GM23248 (cell line): Measurements from ENCODE around the gene FRMD5. TPM values are rescaled to one million over a fixed set of nuclear protein-coding genes. Genes with fewer than 3 reads are reported as not detected.

Experiments
- DNase-seq: peaks from one replicate; pipeline ENCODE4 v3.0.0-alpha.2; 2015
- H2AFZ ChIP-seq: fragments of 200-600 bp; sonication (generic); 2 replicates; pipeline ENCODE4 v1.6.1; 2016; ENCODE audit warnings: antibody characterized with exemption
- H3F3A ChIP-seq: fragments of 200-600 bp; sonication (generic); 2 replicates; pipeline ENCODE4 v1.6.1; 2016; ENCODE audit warnings: mild to moderate bottlenecking, antibody characterized with exemption, mixed run types; ENCODE audit not compliant: insufficient read depth
- H3K27ac ChIP-seq: fragments of 200-600 bp; sonication (generic); 2 replicates; pipeline ENCODE4 v1.5.1; 2016; ENCODE audit warnings: mild to moderate bottlenecking
- H3K27me3 ChIP-seq: fragments of 200-600 bp; sonication (generic); replicated peaks from 2 replicates; pipeline ENCODE4 v1.6.1; 2016; ENCODE audit warnings: mild to moderate bottlenecking; ENCODE audit not compliant: insufficient read depth
- H3K36me3 ChIP-seq: fragments of 200-600 bp; sonication (generic); 2 replicates; pipeline ENCODE4 v1.6.1; 2016; ENCODE audit warnings: low read depth, mild to moderate bottlenecking
- H3K4me1 ChIP-seq: fragments of 200-600 bp; sonication (generic); 2 replicates; pipeline ENCODE4 v1.6.1; 2016; ENCODE audit warnings: mild to moderate bottlenecking; ENCODE audit not compliant: insufficient read depth
- H3K4me2 ChIP-seq: fragments of 200-600 bp; sonication (generic); one replicate; pipeline ENCODE4 v1.6.1; 2016; ENCODE audit warnings: mild to moderate bottlenecking; ENCODE audit not compliant: unreplicated experiment
- H3K4me3 ChIP-seq: fragments of 200-600 bp; sonication (generic); 2 replicates; pipeline ENCODE4 v1.5.1; 2016; ENCODE audit warnings: mild to moderate bottlenecking
- H3K79me2 ChIP-seq: fragments of 200-600 bp; sonication (generic); 2 replicates; pipeline ENCODE4 v1.6.1; 2016; ENCODE audit warnings: mild to moderate bottlenecking; ENCODE audit not compliant: insufficient read depth
- H3K9ac ChIP-seq: fragments of 200-600 bp; sonication (generic); 2 replicates; pipeline ENCODE4 v1.6.1; 2016; ENCODE audit warnings: mild to moderate bottlenecking
- H3K9me2 ChIP-seq: fragments of 200-600 bp; sonication (generic); 2 replicates; pipeline ENCODE4 v1.6.1; 2016; ENCODE audit warnings: mixed run types, mild to moderate bottlenecking, moderate library complexity; ENCODE audit not compliant: insufficient read depth
- H3K9me3 ChIP-seq: fragments of 200-600 bp; sonication (generic); one replicate; pipeline ENCODE4 v1.6.1; 2017; ENCODE audit warnings: low read depth
- H4K20me1 ChIP-seq: fragments of 200-600 bp; sonication (generic); 2 replicates; pipeline ENCODE4 v1.6.0; 2016; ENCODE audit not compliant: insufficient read depth
- EZH2 ChIP-seq: fragments of 200-600 bp; sonication (generic); IDR thresholded peaks from 2 replicates; pipeline ENCODE4 v1.6.1; 2018; ENCODE audit warnings: antibody characterized with exemption, mild to moderate bottlenecking; ENCODE audit not compliant: insufficient read depth, poor library complexity, severe bottlenecking
- EZH2phosphoT487 ChIP-seq: fragments of 200-600 bp; sonication (generic); IDR thresholded peaks from 2 replicates; pipeline ENCODE4 v1.6.1; 2018; ENCODE audit warnings: antibody characterized with exemption, moderate library complexity, mild to moderate bottlenecking, low read depth; ENCODE audit not compliant: insufficient read depth
- WGBS, 2 experiments: methylation state at CpG; one replicate each; pipeline ENCODE4 v1.1.6; 2015 to 2017; ENCODE audit warnings: low lambda C conversion rate in 2 of 2, low coverage in 1 of 2; ENCODE audit errors: missing lambda C conversion rate in 2 of 2; 5-methylcytosine and 5-hydroxymethylcytosine counted together
- in situ Hi-C: fragments of 300-500 bp; cut with MboI; formaldehyde crosslinking; loops from 2 replicates; pipeline ENCODE4 v1.15.0; 2020
- polyA plus RNA-seq: library from polyadenylated mRNA; unstranded; fragments of >200 nt; fragmentation: Nextera tagmentation; extraction: Ambion mirVana; gene quantifications from 2 replicates; pipeline ENCODE4 v1.2.1, GENCODE V29; 2016
- total RNA-seq: library from RNA; depleted of rRNA; stranded (reverse); fragments of >200 nt; shearing (Covaris generic); gene quantifications from 2 replicates; pipeline ENCODE4 v1.2.3, GENCODE V29; 2014

Gene FRMD5
- total and polyA plus RNA-seq, 2 experiments from 2014 or later: 0.65 to 2.9 TPM

GRCh38 chr15:44093836-44094235 is 101.2 kb downstream of the FRMD5 start:
- Histone ChIP-seq H3K9me2 (no peaks in the 10 kb centered on the region), H3F3A (peaks cover 9% of the 10 kb centered on the region), H3K9ac (no peak overlapping the region), H4K20me1 (no peaks in the 10 kb centered on the region), H3K36me3 (no peaks in the 10 kb centered on the region), H3K4me2 (no peak overlapping the region), H3K4me3 (no peak overlapping the region), H3K27me3 (no peaks in the 10 kb centered on the region), H3K9me3 (no peaks in the 10 kb centered on the region), H3K79me2 (no peaks in the 10 kb centered on the region), H2AFZ (no peak overlapping the region), H3K4me1 (peaks cover 26% of the 10 kb centered on the region), H3K27ac (no peak overlapping the region)
- WGBS, 2 experiments: 93 to 97% methylated on average over 3 of the region's 3 CpGs
- no peak for DNase-seq
- in situ Hi-C loops: no loop called here
- TF ChIP-seq EZH2phosphoT487 (no peak), EZH2 (no peak)

DNA sequence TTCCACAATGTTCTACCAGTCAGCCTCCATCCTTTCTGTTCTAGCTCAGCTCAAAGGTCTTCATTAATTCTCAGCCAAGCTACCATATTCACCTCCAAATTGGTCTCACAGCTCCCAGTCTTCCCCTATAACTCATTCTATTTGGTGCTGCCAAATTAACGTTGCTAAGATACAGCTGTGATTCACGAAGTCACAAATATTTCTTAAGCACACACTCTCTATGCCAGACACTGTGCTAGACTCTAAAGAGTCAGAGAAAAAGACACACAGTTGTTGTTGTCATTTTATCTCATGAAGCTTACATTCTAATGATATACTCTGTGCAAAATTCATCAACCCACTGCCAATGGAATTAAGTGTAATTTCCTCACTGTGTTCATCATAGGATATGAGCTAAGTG is 102.8 kb downstream of the FRMD5 start:
- DNase-seq: peak; percentile 78
- H3K4me3 ChIP-seq: no peak overlapping the region
- no peaks in the 10 kb centered on the region for H3K9me3 ChIP-seq
- H4K20me1 ChIP-seq: no peaks in the 10 kb centered on the region
- H3F3A ChIP-seq: peaks cover 25% of the 10 kb centered on the region
- H3K4me2 ChIP-seq: peak overlapping the region; percentile 16
- H2AFZ ChIP-seq: no peak overlapping the region
- H3K36me3 ChIP-seq: no peaks in the 10 kb centered on the region
- H3K9ac ChIP-seq: no peak overlapping the region
- in situ Hi-C loops: no loop called here
- no peaks in the 10 kb centered on the region for H3K27me3 ChIP-seq
- H3K79me2 ChIP-seq: no peaks in the 10 kb centered on the region
- TF ChIP-seq EZH2phosphoT487 (no peak), EZH2 (no peak)
- H3K27ac ChIP-seq: peak overlapping the region; percentile 25
- peaks cover 38% of the 10 kb centered on the region for H3K4me1 ChIP-seq
- 2% methylated on average over 2 of the region's 2 CpGs for WGBS, 2 experiments
- H3K9me2 ChIP-seq: no peaks in the 10 kb centered on the region

DNA sequence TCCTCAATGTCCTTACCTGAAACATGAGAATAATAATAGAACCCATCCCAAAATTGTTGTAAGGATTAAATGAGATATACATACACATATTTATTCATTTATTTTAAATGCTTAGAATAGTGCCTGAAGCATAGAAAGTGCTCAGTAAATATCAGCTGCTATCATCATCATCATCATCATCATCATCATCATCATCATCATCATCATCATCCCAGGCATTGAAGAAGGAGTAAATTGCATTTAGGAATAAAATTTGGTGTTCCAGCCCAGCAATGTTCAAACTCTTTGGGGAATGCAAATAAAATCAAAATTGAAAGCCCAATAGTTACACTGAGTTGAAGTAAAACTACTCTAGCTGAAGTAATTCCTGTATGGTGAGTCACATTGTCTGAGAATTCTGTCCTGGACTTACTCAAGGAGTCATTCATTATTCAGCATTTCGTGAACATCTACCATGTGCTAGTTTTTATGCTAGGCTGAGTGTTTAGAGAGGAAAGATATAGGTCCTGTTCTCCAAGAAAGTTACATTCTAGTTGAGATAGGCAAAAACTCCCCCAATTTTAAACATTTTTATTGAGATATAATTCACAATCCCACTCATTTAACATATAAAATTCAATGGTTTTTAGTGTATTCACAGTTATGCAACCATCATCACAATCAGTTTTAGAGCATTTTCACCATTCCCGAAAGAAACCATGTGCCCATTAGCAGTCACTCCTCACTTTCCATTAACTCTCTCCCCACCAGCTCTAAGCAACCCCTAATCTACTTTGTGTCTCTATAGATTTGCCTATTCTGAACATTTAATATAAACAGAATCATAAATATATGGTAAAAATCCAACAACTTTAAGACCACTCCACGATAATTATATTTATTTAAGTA is 107.2 kb downstream of the FRMD5 start:
- peak overlapping the region; percentile 29 for H3K4me2 ChIP-seq
- 37 to 38% methylated on average over 3 of the region's 3 CpGs for WGBS, 2 experiments
- no peaks in the 10 kb centered on the region for H3K79me2 ChIP-seq
- in situ Hi-C loops: no loop called here
- peak; percentile 91 for DNase-seq
- H3K9me3 ChIP-seq: no peaks in the 10 kb centered on the region
- H3K36me3 ChIP-seq: no peaks in the 10 kb centered on the region
- peak overlapping the region; percentile 28; the same call in 1 of the 2 replicates for H3K4me3 ChIP-seq
- H3K4me1 ChIP-seq: peaks cover 46% of the 10 kb centered on the region
- H3K9ac ChIP-seq: 0 out of 2 replicates have a peak overlapping the region, but pooled peaks have one; percentile 11
- H3F3A ChIP-seq: peaks cover 29% of the 10 kb centered on the region
- no peaks in the 10 kb centered on the region for H4K20me1 ChIP-seq
- TF ChIP-seq EZH2 (no peak), EZH2phosphoT487 (no peak)
- H3K9me2 ChIP-seq: no peaks in the 10 kb centered on the region
- peak overlapping the region; percentile 70 for H3K27ac ChIP-seq
- 0 out of 2 replicates have a peak overlapping the region, but pooled peaks have one; percentile 0 for H2AFZ ChIP-seq
- H3K27me3 ChIP-seq: no peaks in the 10 kb centered on the region

DNA sequence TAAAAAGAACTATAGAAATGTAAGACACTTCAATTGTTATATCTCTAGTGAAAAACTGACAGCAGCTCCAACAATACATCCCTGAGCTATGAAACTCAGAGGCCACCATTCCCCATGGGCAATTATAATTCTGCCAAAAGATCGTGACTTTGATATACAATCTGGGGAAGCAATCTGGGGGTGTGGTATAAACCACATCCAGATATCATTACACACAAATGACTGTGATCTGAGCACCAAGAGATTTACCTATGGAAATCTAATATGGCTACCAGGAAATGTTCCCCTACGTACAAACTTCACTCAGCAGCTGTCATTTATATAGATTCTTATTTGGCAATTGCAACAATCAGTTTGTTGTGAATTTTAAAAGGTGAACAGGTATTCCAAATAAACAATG is 110.3 kb downstream of the FRMD5 start:
- peak overlapping the region; percentile 23; the same call in 1 of the 2 replicates for H2AFZ ChIP-seq
- WGBS, 2 experiments: 63 to 74% methylated on average over 2 of the region's 2 CpGs

More for the DNA sequence above, 110.3 kb downstream of the FRMD5 start:
- in situ Hi-C loops: no loop called here
- Histone ChIP-seq H3K36me3 (no peaks in the 10 kb centered on the region), H3K4me2 (peak overlapping the region; percentile 11), H3K4me1 (peaks cover 51% of the 10 kb centered on the region), H3K9me3 (no peaks in the 10 kb centered on the region), H3K79me2 (no peaks in the 10 kb centered on the region), H3F3A (peaks cover 29% of the 10 kb centered on the region), H3K27me3 (no peaks in the 10 kb centered on the region), H3K9me2 (no peaks in the 10 kb centered on the region), H3K9ac (no peak overlapping the region), H3K27ac (no peak overlapping the region), H4K20me1 (no peaks in the 10 kb centered on the region), H3K4me3 (no peak overlapping the region)
- DNase-seq: no peak
- no peak for TF ChIP-seq EZH2
- no peak for TF ChIP-seq EZH2phosphoT487
